HG02798 (cell line): Measurements from ENCODE around the gene NOTCH1.
"Not testable (repeated sequence)": the region's sequence is repeated elsewhere in the genome, so short reads cannot be mapped to it uniquely, and the experiment has no call there.

Source experiments
- ATAC-seq: cut with Tn5 transposase; IDR thresholded peaks from one replicate; pipeline ENCODE4 v1.9.1; 2021; ENCODE audit warnings: mild to moderate bottlenecking; ENCODE audit not compliant: unreplicated experiment, poor library complexity

NOTCH1 gene

GRCh38 chr9:136565715-136566552 lies 20.1 kb upstream of the NOTCH1 start:
- ATAC-seq = no peak

- no peak for ATAC-seq
Observed at GRCh38 chr9:136565086-136565714, 19.4 kb upstream of the NOTCH1 start.

- peak; percentile 59 for ATAC-seq
Observed at GRCh38 chr9:136564379-136564988, 18.6 kb upstream of the NOTCH1 start.

- ATAC-seq = no peak
Observed at GRCh38 chr9:136563646-136564325, 17.9 kb upstream of the NOTCH1 start.

GRCh38 chr9:136562746-136563495 lies 17.1 kb upstream of the NOTCH1 start:
- ATAC-seq = no peak

GRCh38 chr9:136561779-136562178 lies 15.9 kb upstream of the NOTCH1 start:
- no peak for ATAC-seq

GRCh38 chr9:136560586-136560985 lies 14.7 kb upstream of the NOTCH1 start:
- no peak for ATAC-seq

- not testable (repeated sequence) for ATAC-seq
Observed at GRCh38 chr9:136559371-136559770, 13.5 kb upstream of the NOTCH1 start.

GRCh38 chr9:136558846-136559245 lies 13.0 kb upstream of the NOTCH1 start:
- not testable (repeated sequence) for ATAC-seq

- ATAC-seq = no peak
Observed at GRCh38 chr9:136558373-136558772, 12.5 kb upstream of the NOTCH1 start.

- no peak for ATAC-seq
Observed at GRCh38 chr9:136557036-136557435, 11.2 kb upstream of the NOTCH1 start.

- no peak for ATAC-seq
Observed at GRCh38 chr9:136556166-136556565, 10.3 kb upstream of the NOTCH1 start.

GRCh38 chr9:136554870-136555269 lies 9.0 kb upstream of the NOTCH1 start:
- ATAC-seq = no peak

GRCh38 chr9:136553581-136553980 lies 7.7 kb upstream of the NOTCH1 start:
- no peak for ATAC-seq

- no peak for ATAC-seq
Observed at GRCh38 chr9:136552117-136552703, 6.4 kb upstream of the NOTCH1 start.

GRCh38 chr9:136551401-136552116 lies 5.7 kb upstream of the NOTCH1 start:
- ATAC-seq = no peak

GRCh38 chr9:136550439-136551289 lies 4.8 kb upstream of the NOTCH1 start:
- no peak for ATAC-seq
